SK-N-SH treated with all-trans-retinoic acid at 6 μM for 48 hours (cell line): ENCODE data around the gene GPR180.

Experiments
- ATAC-seq: fragments of 200-7000 bp; cut with Tn5 transposase; 3 replicates; pipeline ENCODE4 v1.9.1; 2020; ENCODE audit warnings: mild to moderate bottlenecking, moderate library complexity
- ARNTL ChIP-seq: fragments of 450-650 bp; formaldehyde crosslinking; IDR thresholded peaks from 2 replicates; pipeline ENCODE4 v1.5.0; 2020; ENCODE audit warnings: low read depth, mild to moderate bottlenecking, moderate library complexity, borderline replicate concordance
- BACH2 ChIP-seq: fragments of 250-450 bp; sonication (Bioruptor Pico); IDR thresholded peaks from 2 replicates; pipeline ENCODE4 v1.9.0; 2021; ENCODE audit warnings: mild to moderate bottlenecking, borderline replicate concordance
- CREB5 ChIP-seq: fragments of 250-450 bp; sonication (Bioruptor Pico); IDR thresholded peaks from 2 replicates; pipeline ENCODE4 v1.5.1; 2020; ENCODE audit warnings: low read depth, mild to moderate bottlenecking, moderate library complexity
- CSDC2 ChIP-seq: fragments of 250-450 bp; sonication (Bioruptor Pico); IDR thresholded peaks from 2 replicates; pipeline ENCODE4 v1.5.0; 2020; ENCODE audit warnings: mild to moderate bottlenecking, moderate library complexity
- ESRRG ChIP-seq: fragments of 250-450 bp; sonication (Bioruptor Pico); IDR thresholded peaks from 2 replicates; pipeline ENCODE4 v1.6.1; 2021; ENCODE audit warnings: mild to moderate bottlenecking
- GLIS3 ChIP-seq: fragments of 250-450 bp; sonication (Bioruptor Pico); IDR thresholded peaks from 2 replicates; pipeline ENCODE4 v1.5.0; 2020; ENCODE audit warnings: mild to moderate bottlenecking, moderate library complexity
- ISL1 ChIP-seq: fragments of 250-450 bp; sonication (Bioruptor Pico); IDR thresholded peaks from 2 replicates; pipeline ENCODE4 v2.1.2; 2022; ENCODE audit warnings: mild to moderate bottlenecking, moderate library complexity
- OSR1 ChIP-seq: fragments of 250-450 bp; sonication (Bioruptor Pico); IDR thresholded peaks from 2 replicates; pipeline ENCODE4 v1.8.0; 2022; ENCODE audit warnings: moderate library complexity, mild to moderate bottlenecking, inconsistent platforms
- PATZ1 ChIP-seq: fragments of 250-450 bp; sonication (Bioruptor Pico); IDR thresholded peaks from 2 replicates; pipeline ENCODE4 v1.8.0; 2020; ENCODE audit warnings: mild to moderate bottlenecking, moderate library complexity, borderline replicate concordance
- POU6F1 ChIP-seq: fragments of 250-450 bp; sonication (Bioruptor Pico); IDR thresholded peaks from 2 replicates; pipeline ENCODE4 v1.8.0; 2021; ENCODE audit warnings: low read depth, mild to moderate bottlenecking, moderate library complexity, borderline replicate concordance
- PPARA ChIP-seq: fragments of 250-450 bp; sonication (Bioruptor Pico); IDR thresholded peaks from 2 replicates; pipeline ENCODE4 v1.5.0; 2020; ENCODE audit warnings: mild to moderate bottlenecking, borderline replicate concordance
- RARB ChIP-seq: fragments of 250-450 bp; sonication (Bioruptor Pico); IDR thresholded peaks from 2 replicates; pipeline ENCODE4 v1.8.0; 2021; ENCODE audit warnings: mild to moderate bottlenecking, moderate library complexity
- SNAI2 ChIP-seq: fragments of 250-450 bp; sonication (Bioruptor Pico); IDR thresholded peaks from 2 replicates; pipeline ENCODE4 v1.5.0; 2020; ENCODE audit warnings: mild to moderate bottlenecking, moderate library complexity
- TOX ChIP-seq: fragments of 250-450 bp; sonication (Bioruptor Pico); IDR thresholded peaks from 2 replicates; pipeline ENCODE4 v1.8.0; 2021; ENCODE audit warnings: mild to moderate bottlenecking, moderate library complexity, borderline replicate concordance
- ZC3H10 ChIP-seq: fragments of 250-450 bp; sonication (Bioruptor Pico); IDR thresholded peaks from 2 replicates; pipeline ENCODE4 v1.5.1; 2021; ENCODE audit warnings: mild to moderate bottlenecking, moderate library complexity
- ZFP3 ChIP-seq: fragments of 250-450 bp; sonication (Bioruptor Pico); IDR thresholded peaks from 2 replicates; pipeline ENCODE4 v1.5.0; 2020; ENCODE audit warnings: mild to moderate bottlenecking, moderate library complexity
- ZFP30 ChIP-seq: fragments of 450-650 bp; formaldehyde crosslinking; IDR thresholded peaks from 2 replicates; pipeline ENCODE4 v1.5.0; 2022; ENCODE audit warnings: mild to moderate bottlenecking, moderate library complexity
- ZNF565 ChIP-seq: fragments of 450-650 bp; formaldehyde crosslinking; conservative IDR thresholded peaks from 2 replicates; pipeline ENCODE4 v1.5.0; 2020; ENCODE audit warnings: low read depth, mild to moderate bottlenecking, moderate library complexity
- ZNF70 ChIP-seq: fragments of 450-650 bp; formaldehyde crosslinking; IDR thresholded peaks from 2 replicates; pipeline ENCODE4 v1.5.0; 2020; ENCODE audit warnings: mild to moderate bottlenecking, moderate library complexity
- ZNF8 ChIP-seq: fragments of 450-650 bp; formaldehyde crosslinking; IDR thresholded peaks from 2 replicates; pipeline ENCODE4 v1.5.0; 2020; ENCODE audit warnings: mild to moderate bottlenecking, moderate library complexity
- TF ChIP-seq, protein P1 (sequence below): fragments of 250-450 bp; sonication (Bioruptor Pico); IDR thresholded peaks from 2 replicates; pipeline ENCODE4 v1.5.1; 2021; ENCODE audit warnings: mild to moderate bottlenecking, moderate library complexity

GPR180 gene

DNA sequence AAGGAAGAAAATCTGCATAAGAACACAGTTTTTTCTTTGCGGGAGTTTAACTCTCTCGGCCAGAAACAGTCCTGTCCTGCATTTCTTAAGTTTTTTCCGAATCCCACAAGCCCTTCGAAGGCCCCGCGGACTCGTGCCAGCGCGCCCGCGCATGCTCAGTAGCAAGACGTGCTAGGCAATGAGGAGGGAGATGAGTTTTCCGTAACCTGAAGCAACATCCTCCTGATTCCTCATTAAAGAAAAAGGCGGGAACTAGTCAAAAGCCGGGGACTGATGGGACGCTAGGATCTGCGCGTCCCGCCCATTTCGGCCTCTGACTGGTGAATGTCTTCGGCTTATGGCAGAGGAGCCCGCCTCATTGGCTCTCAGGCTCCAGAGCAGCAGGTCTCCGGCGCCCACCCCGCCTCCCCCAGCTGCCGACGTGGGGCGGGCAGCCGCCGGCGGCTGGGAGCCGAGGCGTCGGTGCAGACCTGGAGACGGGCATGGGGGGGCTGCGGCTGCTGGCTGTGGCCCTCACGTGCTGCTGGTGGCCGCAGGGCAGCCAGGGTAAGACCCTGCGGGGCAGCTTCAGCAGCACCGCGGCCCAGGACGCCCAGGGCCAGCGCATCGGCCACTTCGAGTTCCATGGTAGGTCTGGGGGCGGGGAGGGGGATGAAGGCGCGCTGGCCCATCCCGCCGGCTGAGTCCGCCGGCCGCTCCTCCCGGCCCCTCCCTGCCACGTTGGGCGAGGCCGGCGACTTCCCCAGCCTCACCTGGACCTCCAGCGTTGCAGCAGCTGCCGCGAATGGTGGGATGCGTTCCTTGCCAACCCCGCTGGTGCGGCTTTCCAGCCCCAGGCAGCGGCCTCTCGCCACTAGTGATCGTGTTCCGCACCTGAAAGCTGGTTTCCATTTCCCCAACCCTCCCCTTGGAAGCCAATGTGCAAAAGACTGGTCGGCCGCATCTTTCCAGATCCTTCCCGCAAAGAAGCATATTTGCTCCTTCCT is at the start of gene GPR180:
TSS of gene GPR180 (plus strand) at position 412 of the 986 bp plus-strand sequence. CDS start at position 483, 71 bp downstream.
- TF ChIP-seq TOX (CRISPR knock-in tag): no peak
- peak; percentile 34; the same call in 1 of the 2 replicates for TF ChIP-seq PATZ1 (CRISPR knock-in tag)
- ATAC-seq: peak; percentile 100

DNA sequence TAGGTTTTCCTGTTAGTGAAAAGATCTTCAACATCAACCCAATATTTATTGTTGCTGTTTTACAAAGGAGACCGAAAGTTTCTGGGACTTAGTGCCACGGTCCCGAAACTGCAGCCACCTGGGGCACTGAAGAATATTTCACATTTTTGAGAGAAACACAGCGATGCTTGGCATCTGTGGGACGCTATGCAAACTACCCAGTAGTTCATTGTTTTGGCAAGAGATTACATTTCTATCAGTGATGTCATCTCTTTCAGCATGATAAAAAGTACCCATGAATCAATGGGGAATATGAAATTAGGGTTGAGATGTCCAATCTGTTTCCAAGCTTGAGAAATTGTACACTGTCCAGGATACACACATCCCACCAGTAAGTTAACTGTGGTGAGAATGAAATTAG is 49.6 kb upstream of the GPR180 start:
- ATAC-seq: no peak
- no peak for TF ChIP-seq ZNF565 (CRISPR knock-in tag)
- TF ChIP-seq PATZ1 (CRISPR knock-in tag): no peak
- no peak for TF ChIP-seq BACH2 (CRISPR knock-in tag)
- no peak for TF ChIP-seq PPARA
- no peak for TF ChIP-seq OSR1 (CRISPR knock-in tag)
- no peak for TF ChIP-seq CSDC2 (CRISPR knock-in tag)
- TF ChIP-seq POU6F1: no peak
- TF ChIP-seq ZC3H10 (CRISPR knock-in tag): no peak
- no peak for TF ChIP-seq ZFP3 (CRISPR knock-in tag)
- no peak for TF ChIP-seq ARNTL (CRISPR knock-in tag)
- TF ChIP-seq ESRRG (CRISPR knock-in tag): no peak
- TF ChIP-seq, protein P1, sequence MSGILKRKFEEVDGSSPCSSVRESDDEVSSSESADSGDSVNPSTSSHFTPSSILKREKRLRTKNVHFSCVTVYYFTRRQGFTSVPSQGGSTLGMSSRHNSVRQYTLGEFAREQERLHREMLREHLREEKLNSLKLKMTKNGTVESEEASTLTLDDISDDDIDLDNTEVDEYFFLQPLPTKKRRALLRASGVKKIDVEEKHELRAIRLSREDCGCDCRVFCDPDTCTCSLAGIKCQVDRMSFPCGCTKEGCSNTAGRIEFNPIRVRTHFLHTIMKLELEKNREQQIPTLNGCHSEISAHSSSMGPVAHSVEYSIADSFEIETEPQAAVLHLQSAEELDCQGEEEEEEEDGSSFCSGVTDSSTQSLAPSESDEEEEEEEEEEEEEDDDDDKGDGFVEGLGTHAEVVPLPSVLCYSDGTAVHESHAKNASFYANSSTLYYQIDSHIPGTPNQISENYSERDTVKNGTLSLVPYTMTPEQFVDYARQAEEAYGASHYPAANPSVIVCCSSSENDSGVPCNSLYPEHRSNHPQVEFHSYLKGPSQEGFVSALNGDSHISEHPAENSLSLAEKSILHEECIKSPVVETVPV (CRISPR knock-in tag): no peak
- TF ChIP-seq ZFP30 (CRISPR knock-in tag): no peak
- TF ChIP-seq ZNF70 (CRISPR knock-in tag): no peak
- TF ChIP-seq RARB (CRISPR knock-in tag): no peak
- TF ChIP-seq ISL1 (CRISPR knock-in tag): no peak
- no peak for TF ChIP-seq TOX (CRISPR knock-in tag)

DNA sequence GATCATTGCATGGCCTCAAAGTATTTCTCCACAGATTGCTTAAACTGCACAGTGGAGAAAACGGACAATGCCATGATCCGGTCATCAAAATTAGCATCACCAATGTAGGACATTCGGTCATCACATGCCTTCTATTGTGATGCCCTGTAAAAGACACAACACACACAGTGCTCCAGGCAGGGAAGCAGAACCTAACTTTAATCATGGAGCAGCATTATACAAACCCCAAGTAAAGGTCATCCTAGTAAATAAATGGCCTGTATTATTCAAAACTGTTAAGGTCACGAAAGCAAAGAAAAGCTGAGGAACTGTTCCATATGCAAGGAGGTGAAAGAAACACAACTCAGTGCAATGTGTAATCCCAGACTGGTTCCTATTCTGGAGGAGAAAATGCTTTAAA is 47.9 kb upstream of the GPR180 start:
- no peak for ATAC-seq
- no peak for TF ChIP-seq ZNF70 (CRISPR knock-in tag)
- no peak for TF ChIP-seq ARNTL (CRISPR knock-in tag)
- TF ChIP-seq PATZ1 (CRISPR knock-in tag): no peak
- no peak for TF ChIP-seq OSR1 (CRISPR knock-in tag)
- no peak for TF ChIP-seq GLIS3 (CRISPR knock-in tag)
- no peak for TF ChIP-seq SNAI2
- no peak for TF ChIP-seq ESRRG (CRISPR knock-in tag)
- no peak for TF ChIP-seq CREB5
- TF ChIP-seq CSDC2 (CRISPR knock-in tag): no peak
- no peak for TF ChIP-seq TOX (CRISPR knock-in tag)
- no peak for TF ChIP-seq PPARA
- no peak for TF ChIP-seq ZFP3 (CRISPR knock-in tag)
- TF ChIP-seq ZNF8 (CRISPR knock-in tag): no peak
- TF ChIP-seq, protein P1 (CRISPR knock-in tag): no peak
- no peak for TF ChIP-seq ZC3H10 (CRISPR knock-in tag)
- no peak for TF ChIP-seq BACH2 (CRISPR knock-in tag)
